ENCODE measurements around the gene KCNB1.

The KCNB1 gene

GRCh38 chr20:49519777-49520359 lies 37.4 kb upstream of the KCNB1 start:
- DNase-seq (ENCODE audit: low spot score): no peak
- in situ Hi-C loops (cut with MboI; ENCODE audit: low pct_unique_long_range_greater_than_20kb, low sequenced_read_pairs, unreplicated experiment): loop anchor here (10.0 kb wide), 1 partner anchor 185 kb away; no protein-coding TSS in a partner anchor
- TF ChIP-seq CTCF (IDR thresholded peaks at IDR 0.05; ENCODE audit: extremely low read depth, insufficient read depth, missing control alignments): no peak

- no peak for TF ChIP-seq CTCF (IDR thresholded peaks at IDR 0.05; ENCODE audit: extremely low read depth, insufficient read depth, missing control alignments)
- in situ Hi-C loops (cut with MboI; ENCODE audit: low pct_unique_long_range_greater_than_20kb, low sequenced_read_pairs, unreplicated experiment): loop anchor here (10.0 kb wide), 1 partner anchor 184 kb away; no protein-coding TSS in a partner anchor
- DNase-seq (ENCODE audit: low spot score): no peak
These were observed 36.8 kb upstream of the KCNB1 start for GRCh38 chr20:49519212-49519712.

GRCh38 chr20:49518576-49518975 lies 36.1 kb upstream of the KCNB1 start:
- in situ Hi-C loops (cut with MboI; ENCODE audit: low pct_unique_long_range_greater_than_20kb, low sequenced_read_pairs, unreplicated experiment): loop anchor here (10.0 kb wide), 1 partner anchor 184 kb away; no protein-coding TSS in a partner anchor
- no peak for DNase-seq (ENCODE audit: low spot score)
- no peak for TF ChIP-seq CTCF (IDR thresholded peaks at IDR 0.05; ENCODE audit: extremely low read depth, insufficient read depth, missing control alignments)

GRCh38 chr20:49517805-49518100 lies 35.3 kb upstream of the KCNB1 start:
- no peak for TF ChIP-seq CTCF (IDR thresholded peaks at IDR 0.05; ENCODE audit: extremely low read depth, insufficient read depth, missing control alignments)
- no peak for DNase-seq (ENCODE audit: low spot score)
- in situ Hi-C loops (cut with MboI; ENCODE audit: low pct_unique_long_range_greater_than_20kb, low sequenced_read_pairs, unreplicated experiment): loop anchor here (10.0 kb wide), 1 partner anchor 183 kb away; no protein-coding TSS in a partner anchor

- TF ChIP-seq CTCF (IDR thresholded peaks at IDR 0.05; ENCODE audit: extremely low read depth, insufficient read depth, missing control alignments): no peak
- no peak for DNase-seq (ENCODE audit: low spot score)
- in situ Hi-C loops (cut with MboI; ENCODE audit: low pct_unique_long_range_greater_than_20kb, low sequenced_read_pairs, unreplicated experiment): loop anchor here (10.0 kb wide), 1 partner anchor 182 kb away; no protein-coding TSS in a partner anchor
These were observed 34.7 kb upstream of the KCNB1 start for GRCh38 chr20:49516916-49517804.

- TF ChIP-seq CTCF (IDR thresholded peaks at IDR 0.05; ENCODE audit: extremely low read depth, insufficient read depth, missing control alignments): no peak
- DNase-seq (ENCODE audit: low spot score): no peak
- in situ Hi-C loops (cut with MboI; ENCODE audit: low pct_unique_long_range_greater_than_20kb, low sequenced_read_pairs, unreplicated experiment): loop anchor here (10.0 kb wide), 1 partner anchor 181 kb away; no protein-coding TSS in a partner anchor
These were observed 33.1 kb upstream of the KCNB1 start for GRCh38 chr20:49515586-49515985.
